Trophoblast cell (in vitro differentiated cells and primary cell): ENCODE measurements around the gene ZBTB34.

Experiments used
- DNase-seq, 2 donors: peaks; one replicate each; pipeline ENCODE4 v3.0.0-alpha.2; 2016
- H2AFZ ChIP-seq: 2 replicates; pipeline ENCODE4 v1.6.1; 2013; ENCODE audit warnings: low read length, moderate library complexity, mild to moderate bottlenecking; ENCODE audit not compliant: insufficient read depth, poor library complexity
- H2AK5ac ChIP-seq: 2 replicates; pipeline ENCODE4 v1.6.1; 2013; ENCODE audit warnings: mild to moderate bottlenecking, low read length
- H2BK120ac ChIP-seq: 2 replicates; pipeline ENCODE4 v1.6.1; 2013; ENCODE audit warnings: low read length, mild to moderate bottlenecking, moderate library complexity; ENCODE audit not compliant: insufficient read depth, poor library complexity
- H2BK12ac ChIP-seq: 2 replicates; pipeline ENCODE4 v1.6.1; 2013; ENCODE audit warnings: mild to moderate bottlenecking, low read length, moderate library complexity
- H2BK5ac ChIP-seq: 2 replicates; pipeline ENCODE4 v1.6.1; 2013; ENCODE audit warnings: low read length, low read depth, moderate library complexity, mild to moderate bottlenecking; ENCODE audit not compliant: poor library complexity
- H3K14ac ChIP-seq: 2 replicates; pipeline ENCODE4 v1.6.1; 2013; ENCODE audit warnings: mild to moderate bottlenecking, low read length
- H3K18ac ChIP-seq: 2 replicates; pipeline ENCODE4 v1.6.1; 2013; ENCODE audit warnings: mild to moderate bottlenecking, low read length
- H3K23ac ChIP-seq: 2 replicates; pipeline ENCODE4 v1.6.1; 2013; ENCODE audit warnings: low read length
- H3K27ac ChIP-seq: 2 replicates; pipeline ENCODE4 v1.5.1; 2013; ENCODE audit warnings: low read depth, mild to moderate bottlenecking, inconsistent platforms, low read length, moderate library complexity
- H3K27me3 ChIP-seq: 2 replicates; pipeline ENCODE4 v1.6.1; 2013; ENCODE audit warnings: inconsistent platforms, mild to moderate bottlenecking, low read length, moderate library complexity; ENCODE audit not compliant: insufficient read depth
- H3K36me3 ChIP-seq, 2 experiments: 1 replicate in 1 of 2; 2 replicates in 1 of 2; pipeline ENCODE4 v1.6.1; 2013; ENCODE audit warnings: low read length in 2 of 2, mild to moderate bottlenecking in 2 of 2, moderate library complexity in 1 of 2; ENCODE audit not compliant: insufficient read depth in 2 of 2, control insufficient read depth in 1 of 2
- H3K4ac ChIP-seq: 2 replicates; pipeline ENCODE4 v1.6.1; 2013; ENCODE audit warnings: low read depth, mild to moderate bottlenecking, low read length, moderate library complexity
- H3K4me1 ChIP-seq, 2 experiments: 1 replicate in 1 of 2; 2 replicates in 1 of 2; pipeline ENCODE4 v1.6.1; 2013; ENCODE audit warnings: low read length in 2 of 2, mild to moderate bottlenecking in 2 of 2, moderate library complexity in 1 of 2; ENCODE audit not compliant: insufficient read depth in 2 of 2, control insufficient read depth in 1 of 2
- H3K4me2 ChIP-seq: 2 replicates; pipeline ENCODE4 v1.6.1; 2013; ENCODE audit warnings: inconsistent platforms, mild to moderate bottlenecking, low read length, moderate library complexity
- H3K4me3 ChIP-seq: 2 replicates; pipeline ENCODE4 v1.5.1; 2013; ENCODE audit warnings: mild to moderate bottlenecking, low read depth, low read length, inconsistent platforms
- H3K79me1 ChIP-seq: one replicate; pipeline ENCODE4 v1.6.1; 2013; ENCODE audit warnings: low read length
- H3K79me2 ChIP-seq: 2 replicates; pipeline ENCODE4 v1.6.1; 2013; ENCODE audit warnings: low read length, mild to moderate bottlenecking; ENCODE audit not compliant: control insufficient read depth, insufficient read depth, poor library complexity
- H3K9ac ChIP-seq: 2 replicates; pipeline ENCODE4 v1.6.1; 2013; ENCODE audit warnings: mild to moderate bottlenecking, low read length
- H3K9me3 ChIP-seq: 2 replicates; pipeline ENCODE4 v1.6.1; 2013; ENCODE audit warnings: low read depth, mild to moderate bottlenecking, control low read depth, inconsistent platforms, low read length; ENCODE audit not compliant: insufficient read depth
- H4K12ac ChIP-seq: 2 replicates; pipeline ENCODE4 v1.6.1; 2013; ENCODE audit warnings: low read depth, mild to moderate bottlenecking, low read length, moderate library complexity
- H4K8ac ChIP-seq: 2 replicates; pipeline ENCODE4 v1.6.1; 2013; ENCODE audit warnings: low read depth, mild to moderate bottlenecking, low read length, moderate library complexity
- H4K91ac ChIP-seq: one replicate; pipeline ENCODE4 v1.6.1; 2013; ENCODE audit warnings: low read depth, mild to moderate bottlenecking, low read length, moderate library complexity
- WGBS: extraction: QIAGEN DNeasy Blood & Tissue Kit; methylation state at CpG from one replicate; pipeline ENCODE4 v1.1.7; 2013; ENCODE audit warnings: missing lambda C conversion rate; ENCODE audit not compliant: insufficient read length, insufficient coverage; ENCODE audit errors: extremely low coverage; 5-methylcytosine and 5-hydroxymethylcytosine counted together

Gene ZBTB34

DNA sequence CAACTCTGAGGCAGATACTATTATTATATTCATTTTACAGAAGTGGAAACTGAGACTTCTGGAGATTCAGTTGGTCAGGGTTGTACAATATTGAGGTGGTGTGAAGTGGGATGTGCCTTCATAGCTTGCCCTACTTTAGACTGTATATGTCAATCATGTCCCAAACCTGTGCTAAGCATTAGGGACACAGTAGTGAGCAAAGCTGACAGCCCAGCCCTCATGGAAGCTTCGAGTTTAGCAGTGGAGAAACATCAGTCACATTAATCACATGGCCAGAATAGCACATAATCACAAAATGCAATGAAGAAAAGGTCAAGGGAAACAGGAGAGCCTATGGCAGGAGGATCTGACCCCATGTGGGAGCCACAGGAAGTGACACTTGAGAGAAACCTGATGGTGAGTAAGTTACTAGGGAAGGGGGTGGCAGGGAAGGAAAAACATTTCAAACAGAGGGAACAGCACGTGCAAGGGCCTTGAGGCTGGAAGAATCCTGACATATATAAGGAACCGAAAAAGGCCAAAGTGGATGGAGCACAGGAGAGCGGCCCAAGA, 33.7 kb downstream of the ZBTB34 start:
- H2AFZ ChIP-seq = no peak overlapping the region
- H2BK120ac ChIP-seq = no peak overlapping the region
- no peak overlapping the region for H4K91ac ChIP-seq
- H4K12ac ChIP-seq = no peak overlapping the region
- no peak overlapping the region for H3K4me3 ChIP-seq
- no peak overlapping the region for H2BK12ac ChIP-seq
- DNase-seq = no peak
- H3K9me3 ChIP-seq = no peaks in the 10 kb centered on the region
- no peaks in the 10 kb centered on the region for H3K36me3 ChIP-seq
- no peaks in the 10 kb centered on the region for H3K4me1 ChIP-seq
- no peak overlapping the region for H3K23ac ChIP-seq
- no peak overlapping the region for H3K18ac ChIP-seq
- no peaks in the 10 kb centered on the region for H3K27me3 ChIP-seq
- H3K14ac ChIP-seq = no peak overlapping the region
- no peak overlapping the region for H3K4ac ChIP-seq
- WGBS = no CpG with 5 or more reads among the region's 4 CpGs
- H3K27ac ChIP-seq = no peak overlapping the region
- no peak overlapping the region for H2AK5ac ChIP-seq
- no peaks in the 10 kb centered on the region for H3K79me2 ChIP-seq
- no peak overlapping the region for H3K4me2 ChIP-seq
- H4K8ac ChIP-seq = no peak overlapping the region
- H2BK5ac ChIP-seq = no peak overlapping the region
- no peak overlapping the region for H3K9ac ChIP-seq
- no peaks in the 10 kb centered on the region for H3K79me1 ChIP-seq

DNA sequence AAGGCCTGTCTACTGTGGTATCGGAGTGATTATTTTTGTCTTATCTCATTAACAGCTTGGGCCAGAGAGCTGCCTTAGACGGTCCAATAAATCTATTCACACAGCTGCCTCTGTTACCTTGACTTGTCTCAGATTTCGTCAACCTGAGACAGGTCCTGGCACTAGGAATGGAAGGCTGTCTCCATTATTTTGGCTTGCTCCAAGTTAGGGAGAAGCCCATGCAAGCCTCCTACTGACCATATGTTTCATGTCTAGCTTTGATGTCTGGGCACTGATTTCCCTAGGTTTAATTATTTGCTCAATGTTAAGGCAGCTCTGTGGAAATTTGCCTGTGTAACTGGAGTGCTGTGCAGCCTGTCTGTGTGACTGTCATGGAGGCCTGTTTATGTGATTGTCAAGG, 41.8 kb downstream of the ZBTB34 start:
- H2AFZ ChIP-seq = no peak overlapping the region
- no peak overlapping the region for H2BK5ac ChIP-seq
- peaks cover 2% of the 10 kb centered on the region for H3K9me3 ChIP-seq
- DNase-seq = no peak
- no peaks in the 10 kb centered on the region for H3K27me3 ChIP-seq
- H3K9ac ChIP-seq = no peak overlapping the region
- no peak overlapping the region for H2BK120ac ChIP-seq
- no peak overlapping the region for H4K8ac ChIP-seq
- H3K18ac ChIP-seq = no peak overlapping the region
- no peak overlapping the region for H3K27ac ChIP-seq
- no peak overlapping the region for H2BK12ac ChIP-seq
- no peaks in the 10 kb centered on the region for H3K36me3 ChIP-seq
- no peak overlapping the region for H3K14ac ChIP-seq
- no peaks in the 10 kb centered on the region for H3K4me1 ChIP-seq
- no peak overlapping the region for H3K4me2 ChIP-seq
- H3K4ac ChIP-seq = no peak overlapping the region
- H3K79me1 ChIP-seq = no peaks in the 10 kb centered on the region
- no peak overlapping the region for H4K91ac ChIP-seq
- H2AK5ac ChIP-seq = no peak overlapping the region
- H3K23ac ChIP-seq = no peak overlapping the region
- H3K79me2 ChIP-seq = no peaks in the 10 kb centered on the region
- H4K12ac ChIP-seq = no peak overlapping the region
- no CpG with 5 or more reads among the region's 3 CpGs for WGBS
- H3K4me3 ChIP-seq = no peak overlapping the region

DNA sequence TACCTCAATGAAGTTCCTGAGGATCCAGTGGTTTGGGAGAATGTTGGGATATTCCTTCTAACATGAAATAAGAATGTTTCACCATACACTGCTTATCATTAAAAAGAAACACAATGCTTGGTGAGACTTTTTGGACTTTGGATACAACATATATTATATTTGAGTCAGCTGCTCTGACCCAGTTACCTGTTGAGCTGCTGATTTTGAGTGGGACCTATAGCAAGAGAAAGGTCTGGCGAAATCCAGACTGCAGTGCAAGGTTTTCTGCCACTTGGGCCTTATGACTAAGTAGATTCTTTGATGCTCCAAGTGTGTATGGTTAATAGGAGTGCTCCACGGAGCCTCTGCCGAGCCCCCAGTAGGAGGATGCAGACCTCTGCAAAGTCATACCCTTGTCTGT, 44.1 kb downstream of the ZBTB34 start:
- Histone ChIP-seq H3K79me1 (no peaks in the 10 kb centered on the region), H3K18ac (no peak overlapping the region), H3K4me2 (no peak overlapping the region), H4K8ac (no peak overlapping the region), H3K4ac (no peak overlapping the region), H3K36me3 (no peaks in the 10 kb centered on the region), H3K27me3 (no peaks in the 10 kb centered on the region), H3K9me3 (peaks cover 2% of the 10 kb centered on the region), H3K79me2 (no peaks in the 10 kb centered on the region), H2AFZ (no peak overlapping the region), H2BK12ac (no peak overlapping the region), H2BK5ac (no peak overlapping the region), H4K12ac (no peak overlapping the region), H4K91ac (no peak overlapping the region), H3K14ac (no peak overlapping the region), H2BK120ac (no peak overlapping the region), H3K23ac (no peak overlapping the region), H3K9ac (no peak overlapping the region), H3K27ac (no peak overlapping the region), H2AK5ac (no peak overlapping the region), H3K4me1 (no peaks in the 10 kb centered on the region), H3K4me3 (no peak overlapping the region)
- DNase-seq = no peak
- no CpG with 5 or more reads among the region's 3 CpGs for WGBS

DNA sequence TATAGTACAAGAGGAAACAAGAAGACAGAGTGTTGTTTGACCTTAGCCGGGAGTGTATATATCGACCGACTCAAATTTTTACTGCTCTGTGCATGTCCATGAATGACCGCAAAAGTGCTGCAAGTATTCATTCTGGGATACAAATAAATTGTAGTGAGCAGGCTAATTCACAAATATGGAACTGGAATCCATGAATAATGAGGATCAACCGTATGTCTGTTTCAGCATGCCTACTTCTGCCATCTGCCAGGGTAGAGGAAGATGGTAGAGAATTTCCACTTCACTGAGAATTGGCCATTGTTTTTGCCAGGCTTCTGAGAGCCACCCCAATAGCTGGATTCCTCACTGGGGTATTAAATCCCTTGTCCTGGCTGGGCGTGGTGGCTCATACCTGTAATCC, 45.7 kb downstream of the ZBTB34 start:
- H3K14ac ChIP-seq = no peak overlapping the region
- no peak for DNase-seq
- no peak overlapping the region for H4K8ac ChIP-seq
- H3K4me2 ChIP-seq = no peak overlapping the region
- no peak overlapping the region for H2AK5ac ChIP-seq
- H2BK120ac ChIP-seq = no peak overlapping the region
- WGBS = no CpG with 5 or more reads among the region's 6 CpGs
- no peaks in the 10 kb centered on the region for H3K4me1 ChIP-seq
- H3K23ac ChIP-seq = no peak overlapping the region
- peaks cover 2% of the 10 kb centered on the region for H3K9me3 ChIP-seq
- no peak overlapping the region for H3K18ac ChIP-seq
- H2AFZ ChIP-seq = no peak overlapping the region
- no peak overlapping the region for H2BK5ac ChIP-seq
- no peak overlapping the region for H3K4me3 ChIP-seq
- H3K27me3 ChIP-seq = no peaks in the 10 kb centered on the region
- H4K12ac ChIP-seq = no peak overlapping the region
- H3K36me3 ChIP-seq = no peaks in the 10 kb centered on the region
- H3K9ac ChIP-seq = no peak overlapping the region
- no peak overlapping the region for H3K27ac ChIP-seq
- H3K79me1 ChIP-seq = no peaks in the 10 kb centered on the region
- H3K4ac ChIP-seq = no peak overlapping the region
- no peaks in the 10 kb centered on the region for H3K79me2 ChIP-seq
- no peak overlapping the region for H2BK12ac ChIP-seq
- H4K91ac ChIP-seq = no peak overlapping the region
